Measurements from ENCODE around the gene TTLL11.

GRCh38 chr9:121813519-121814210, 279.4 kb downstream of the TTLL11 start:
- TF ChIP-seq POLR2A (IDR thresholded peaks at IDR 0.05; ENCODE audit: low read depth, low read length), result no peak
- no peak for TF ChIP-seq POLR2AphosphoS5 (IDR thresholded peaks at IDR 0.05; ENCODE audit: low read depth, low read length)
- no peak for TF ChIP-seq TAF1 (IDR thresholded peaks at IDR 0.05; ENCODE audit: low read depth, low read length)
- no peak for TF ChIP-seq SPI1 (IDR thresholded peaks at IDR 0.05; ENCODE audit: low read depth, low read length)
- TF ChIP-seq PAX5 (IDR thresholded peaks at IDR 0.05; ENCODE audit: insufficient read depth, low read length, severe bottlenecking), result no peak
- no peak for TF ChIP-seq POU2F2 (IDR thresholded peaks at IDR 0.05; ENCODE audit: low read depth, low read length)

All from GM12891 (cell line).